IPS DF 6.9 (cell line): ENCODE measurements around the gene MRGPRG.

Experiments
- DNase-seq: peaks from one replicate; pipeline ENCODE4 v3.0.0-alpha.2; 2013; ENCODE audit warnings: low read depth, low spot score
- H3K27ac ChIP-seq: one replicate; pipeline ENCODE4 v1.5.1; 2013; ENCODE audit warnings: low read length, control low read depth
- H3K27me3 ChIP-seq: 2 replicates; pipeline ENCODE4 v1.6.1; 2013; ENCODE audit warnings: mild to moderate bottlenecking, low read length; ENCODE audit not compliant: control insufficient read depth, insufficient read depth
- H3K36me3 ChIP-seq: 2 replicates; pipeline ENCODE4 v1.6.1; 2013; ENCODE audit warnings: low read length; ENCODE audit not compliant: control insufficient read depth, insufficient read depth
- H3K4me1 ChIP-seq: 2 replicates; pipeline ENCODE4 v1.6.1; 2013; ENCODE audit warnings: low read length; ENCODE audit not compliant: control insufficient read depth, insufficient read depth
- H3K4me3 ChIP-seq: 2 replicates; pipeline ENCODE4 v1.5.1; 2013; ENCODE audit warnings: mild to moderate bottlenecking, low read length
- H3K9me3 ChIP-seq: 2 replicates; pipeline ENCODE4 v1.6.1; 2013; ENCODE audit warnings: low read length, inconsistent platforms; ENCODE audit not compliant: control insufficient read depth, insufficient read depth
- WGBS: extraction: QIAGEN DNeasy Blood & Tissue Kit; methylation state at CpG from one replicate; pipeline ENCODE4 v1.1.7; 2013; ENCODE audit warnings: mixed read lengths, missing lambda C conversion rate; ENCODE audit not compliant: insufficient read length, insufficient coverage; 5-methylcytosine and 5-hydroxymethylcytosine counted together

MRGPRG gene

GRCh38 chr11:3200388-3201111 lies 18.1 kb downstream of the MRGPRG start:
- WGBS, result no CpG with 5 or more reads among the region's 12 CpGs
- Histone ChIP-seq H3K4me3 (no peak overlapping the region), H3K9me3 (no peaks in the 10 kb centered on the region), H3K27me3 (peaks cover 8% of the 10 kb centered on the region; the same call in 1 of the 2 replicates), H3K4me1 (no peaks in the 10 kb centered on the region), H3K36me3 (no peaks in the 10 kb centered on the region; the same call in 1 of the 2 replicates), H3K27ac (no peak overlapping the region)
- DNase-seq, result no peak

GRCh38 chr11:3199537-3200295 lies 18.9 kb downstream of the MRGPRG start:
- no peak for DNase-seq
- no peaks in the 10 kb centered on the region for H3K4me1 ChIP-seq
- peaks cover 6% of the 10 kb centered on the region; the same call in 1 of the 2 replicates for H3K27me3 ChIP-seq
- WGBS, result no CpG with 5 or more reads among the region's 19 CpGs
- H3K9me3 ChIP-seq, result no peaks in the 10 kb centered on the region
- no peaks in the 10 kb centered on the region; the same call in 1 of the 2 replicates for H3K36me3 ChIP-seq
- H3K4me3 ChIP-seq, result no peak overlapping the region
- no peak overlapping the region for H3K27ac ChIP-seq

DNA sequence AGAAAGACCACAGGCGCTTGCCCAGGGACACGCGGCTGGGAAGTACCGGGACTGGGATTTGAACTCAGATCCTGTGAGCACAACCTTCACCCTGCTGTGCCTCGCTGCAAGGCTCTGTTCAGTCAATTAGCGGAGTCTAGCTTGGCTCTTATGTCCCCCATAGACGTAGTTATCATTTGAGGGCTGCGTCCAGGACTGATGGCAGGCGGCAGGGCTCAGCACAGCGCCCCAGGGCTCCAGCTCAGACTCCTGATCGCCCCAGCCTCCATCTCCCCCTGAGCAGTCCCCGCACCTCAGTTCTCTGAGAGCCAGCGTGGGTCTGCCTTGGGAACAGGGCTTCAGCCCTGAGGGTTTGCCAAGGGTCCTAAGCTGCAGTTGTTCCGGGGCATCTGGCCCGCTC lies 19.8 kb downstream of the MRGPRG start:
- no CpG with 5 or more reads among the region's 15 CpGs for WGBS
- Histone ChIP-seq H3K9me3 (no peaks in the 10 kb centered on the region), H3K27me3 (peaks cover 3% of the 10 kb centered on the region; the same call in 1 of the 2 replicates), H3K27ac (no peak overlapping the region), H3K4me3 (no peak overlapping the region), H3K36me3 (no peaks in the 10 kb centered on the region; the same call in 1 of the 2 replicates), H3K4me1 (no peaks in the 10 kb centered on the region)
- DNase-seq, result no peak

- Histone ChIP-seq H3K4me3 (no peak overlapping the region), H3K36me3 (no peaks in the 10 kb centered on the region; the same call in 1 of the 2 replicates), H3K27me3 (peaks cover 1% of the 10 kb centered on the region; the same call in 1 of the 2 replicates), H3K27ac (no peak overlapping the region), H3K9me3 (no peaks in the 10 kb centered on the region), H3K4me1 (no peaks in the 10 kb centered on the region)
- no peak for DNase-seq
- no CpG with 5 or more reads among the region's 8 CpGs for WGBS
Measured at GRCh38 chr11:3197878-3198528, 20.6 kb downstream of the MRGPRG start.

- WGBS, result no CpG with 5 or more reads among the region's 11 CpGs
- no peak overlapping the region for H3K4me3 ChIP-seq
- no peaks in the 10 kb centered on the region for H3K9me3 ChIP-seq
- H3K36me3 ChIP-seq, result no peaks in the 10 kb centered on the region; the same call in 1 of the 2 replicates
- DNase-seq, result no peak
- no peaks in the 10 kb centered on the region for H3K4me1 ChIP-seq
- peaks cover 1% of the 10 kb centered on the region; the same call in 1 of the 2 replicates for H3K27me3 ChIP-seq
- no peak overlapping the region for H3K27ac ChIP-seq
Measured at GRCh38 chr11:3197044-3197695, 21.4 kb downstream of the MRGPRG start.

DNA sequence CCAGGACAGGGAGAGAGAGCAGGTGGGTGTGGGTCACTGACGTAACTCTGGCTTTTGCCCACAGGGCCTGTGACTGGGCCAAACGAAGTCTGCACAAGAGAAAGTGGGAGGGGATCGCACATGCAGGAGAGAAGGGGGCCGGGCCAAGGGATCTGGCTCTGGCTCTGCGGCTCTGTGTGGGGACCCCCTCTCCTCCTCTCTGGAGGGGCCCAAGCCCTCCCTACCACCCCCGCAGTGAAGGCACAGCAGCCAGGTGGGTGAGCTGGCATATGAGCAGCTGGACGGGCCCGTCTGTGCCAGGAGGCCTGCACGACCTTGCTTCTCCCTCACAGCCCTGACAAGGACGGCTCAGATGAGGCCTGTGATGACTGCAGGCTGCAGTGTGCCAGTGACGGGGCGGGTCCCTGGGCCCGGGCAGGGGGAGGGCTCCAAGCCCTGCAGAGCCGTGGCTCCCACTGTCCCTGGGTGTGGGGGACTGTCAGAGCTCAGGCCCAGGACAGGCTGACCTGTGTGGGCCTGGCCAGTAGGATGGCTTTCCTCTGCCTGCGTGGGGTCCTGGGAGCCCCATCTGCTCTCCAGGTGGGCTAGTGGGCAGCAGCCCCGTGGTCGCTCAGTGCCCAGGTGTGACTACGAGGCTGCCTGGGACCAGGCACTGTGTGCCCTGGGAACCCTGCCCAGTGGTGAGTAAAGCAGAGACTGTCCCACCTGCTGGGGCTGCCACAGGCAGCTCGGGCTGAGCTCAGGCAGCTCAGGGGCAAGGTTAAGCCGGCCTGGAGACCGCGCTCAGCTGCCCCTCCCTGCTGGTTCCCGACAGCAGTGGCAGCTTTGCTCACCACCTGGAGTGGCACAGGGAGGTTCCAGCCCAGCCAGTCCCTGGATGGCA lies 22.2 kb downstream of the MRGPRG start:
- no peaks in the 10 kb centered on the region for H3K4me1 ChIP-seq
- H3K9me3 ChIP-seq, result no peaks in the 10 kb centered on the region
- WGBS, result no CpG with 5 or more reads among the region's 23 CpGs
- DNase-seq, result no peak
- no peaks in the 10 kb centered on the region for H3K27me3 ChIP-seq
- no peaks in the 10 kb centered on the region; the same call in 1 of the 2 replicates for H3K36me3 ChIP-seq
- H3K27ac ChIP-seq, result no peak overlapping the region
- H3K4me3 ChIP-seq, result no peak overlapping the region

- no peaks in the 10 kb centered on the region for H3K4me1 ChIP-seq
- no peaks in the 10 kb centered on the region for H3K9me3 ChIP-seq
- no peak overlapping the region for H3K27ac ChIP-seq
- no CpG with 5 or more reads among the region's 22 CpGs for WGBS
- H3K27me3 ChIP-seq, result no peaks in the 10 kb centered on the region
- DNase-seq, result no peak
- no peak overlapping the region for H3K4me3 ChIP-seq
- H3K36me3 ChIP-seq, result no peaks in the 10 kb centered on the region; the same call in 1 of the 2 replicates
Measured at GRCh38 chr11:3195251-3196160, 23.1 kb downstream of the MRGPRG start.

DNA sequence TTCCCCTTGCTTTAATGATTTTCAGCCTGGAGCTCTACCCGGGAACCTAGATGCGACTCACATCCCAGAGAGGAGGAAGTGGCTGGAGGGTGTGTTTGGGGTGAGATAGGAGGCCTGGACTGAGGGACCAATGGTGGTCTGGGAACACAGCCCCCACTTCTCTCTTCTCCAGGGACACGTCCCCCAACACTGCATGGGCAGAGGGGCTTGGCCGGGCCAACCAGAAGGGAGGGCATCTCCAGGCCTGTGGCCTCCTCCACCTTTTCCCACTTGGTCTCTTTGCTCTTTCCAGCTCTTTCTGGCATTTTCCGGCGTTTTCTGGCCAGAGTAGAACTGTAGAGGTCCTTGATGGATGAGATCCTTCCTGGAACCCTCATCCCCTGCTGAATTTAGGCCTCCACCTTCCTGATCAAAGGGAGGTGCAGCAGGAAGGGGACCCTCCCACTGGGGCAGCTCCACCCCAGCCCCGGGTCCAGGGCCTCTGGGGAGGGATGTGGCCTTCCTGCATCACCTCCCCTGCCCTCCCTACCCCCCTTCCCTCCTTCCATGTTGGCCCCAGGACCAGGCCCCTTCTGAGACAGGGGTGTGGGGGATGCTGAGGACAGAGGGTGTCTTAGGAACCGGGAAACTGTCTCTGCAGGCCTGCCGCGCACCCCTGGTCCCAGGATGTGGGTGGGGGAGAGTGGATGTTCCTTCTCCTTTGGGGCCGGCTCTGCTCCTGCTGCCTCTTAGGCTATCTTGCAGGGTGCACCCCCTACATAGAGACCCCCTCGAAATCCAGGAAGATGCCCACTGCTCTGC lies 24.4 kb downstream of the MRGPRG start:
- no CpG with 5 or more reads among the region's 12 CpGs for WGBS
- Histone ChIP-seq H3K4me1 (peaks cover 2% of the 10 kb centered on the region; the same call in 1 of the 2 replicates), H3K27me3 (no peaks in the 10 kb centered on the region), H3K4me3 (no peak overlapping the region), H3K9me3 (no peaks in the 10 kb centered on the region), H3K36me3 (no peaks in the 10 kb centered on the region; the same call in 1 of the 2 replicates), H3K27ac (no peak overlapping the region)
- no peak for DNase-seq
